GM19463 (cell line): ENCODE measurements around the gene ZNF22.

Experiments
- ATAC-seq: cut with Tn5 transposase; IDR thresholded peaks from one replicate; pipeline ENCODE4 v1.9.1; 2021; ENCODE audit warnings: mild to moderate bottlenecking, moderate library complexity; ENCODE audit not compliant: unreplicated experiment

Gene ZNF22

DNA sequence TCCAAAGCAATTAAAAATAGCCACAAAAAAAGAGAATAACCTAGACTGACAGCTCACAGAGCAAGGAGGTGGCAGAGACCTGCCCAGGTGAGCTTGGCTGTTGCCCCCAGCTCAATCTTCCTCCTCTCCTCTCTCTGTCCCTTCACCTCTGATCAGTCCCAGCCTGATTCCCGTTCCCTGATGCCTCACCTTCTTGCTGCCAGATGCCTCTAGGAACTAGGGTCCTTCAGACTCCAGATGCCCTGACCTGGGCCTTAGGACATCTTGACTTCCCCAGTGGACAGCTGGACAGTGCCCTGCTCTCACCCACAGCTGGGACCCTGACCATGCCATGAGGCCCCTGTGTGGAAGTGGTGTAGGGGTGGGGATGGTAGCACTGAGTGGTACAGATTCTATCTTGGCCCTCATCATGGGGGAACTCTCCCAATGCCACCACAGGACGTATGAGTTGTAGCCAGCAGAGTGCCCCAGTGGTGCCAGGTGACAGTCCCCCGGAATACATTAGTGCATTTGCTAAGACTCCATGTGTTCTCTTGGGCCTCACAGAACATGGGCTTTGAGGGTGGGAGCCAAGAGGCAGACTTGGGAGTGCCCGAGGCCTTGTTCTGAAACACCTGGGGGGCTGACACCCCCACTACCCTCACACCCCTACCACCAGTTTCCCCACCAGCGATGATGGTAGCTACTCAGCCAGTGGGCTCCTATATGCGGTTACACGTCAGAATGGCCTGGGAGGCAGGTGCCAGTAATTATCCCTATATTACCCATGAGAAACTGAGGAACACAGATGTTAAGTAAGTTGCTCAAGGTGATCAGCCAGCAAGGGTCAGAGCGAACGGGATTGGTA is 24.1 kb upstream of the ZNF22 start:
- no peak for ATAC-seq

DNA sequence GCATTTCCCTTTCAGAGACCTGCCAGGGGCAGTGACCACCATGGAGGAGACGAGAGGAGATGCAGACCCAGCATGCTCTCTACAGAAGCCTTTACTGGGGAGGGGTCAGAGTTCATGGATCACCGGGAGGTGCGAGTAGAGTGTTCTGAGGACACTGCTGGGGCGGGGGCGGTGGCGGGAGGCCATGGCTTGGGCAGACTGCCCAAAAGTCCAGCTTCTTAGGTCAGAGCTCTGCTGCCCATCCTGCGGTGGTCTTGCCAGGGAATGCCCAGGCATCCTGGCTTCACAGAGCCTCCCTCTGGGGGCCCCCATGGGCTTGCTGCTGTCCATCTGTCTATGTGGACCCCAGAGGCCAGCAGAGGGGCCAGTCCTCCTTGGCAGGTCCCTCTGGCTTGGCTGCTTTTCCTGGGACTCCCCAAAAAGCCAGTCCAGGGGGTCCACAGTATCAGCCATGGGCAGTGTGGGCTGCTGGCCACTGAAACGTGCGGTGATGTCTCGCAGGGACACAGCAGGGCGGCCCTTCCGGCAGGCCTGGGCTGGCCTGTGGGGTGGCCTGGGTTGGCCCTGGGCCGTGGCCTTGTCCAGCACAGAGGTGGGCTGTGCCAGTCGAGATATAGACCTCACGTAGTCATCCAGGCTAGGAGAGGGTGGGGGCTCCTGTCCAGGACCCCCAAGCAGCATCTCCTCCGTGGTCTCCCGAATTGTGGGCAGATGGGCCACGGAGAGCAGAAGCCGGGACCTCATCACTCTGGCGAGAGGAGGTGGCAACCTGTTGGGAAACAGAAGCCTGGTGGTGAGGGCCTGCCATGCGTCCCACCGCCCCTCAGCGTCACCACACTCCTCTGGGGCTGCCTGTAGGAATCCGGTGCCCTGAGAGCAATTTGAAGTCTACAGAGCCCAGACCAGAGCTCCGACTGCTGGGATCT is 23.2 kb upstream of the ZNF22 start:
- ATAC-seq = no peak

GRCh38 chr10:44978213-44978569 is 22.5 kb upstream of the ZNF22 start:
- no peak for ATAC-seq

DNA sequence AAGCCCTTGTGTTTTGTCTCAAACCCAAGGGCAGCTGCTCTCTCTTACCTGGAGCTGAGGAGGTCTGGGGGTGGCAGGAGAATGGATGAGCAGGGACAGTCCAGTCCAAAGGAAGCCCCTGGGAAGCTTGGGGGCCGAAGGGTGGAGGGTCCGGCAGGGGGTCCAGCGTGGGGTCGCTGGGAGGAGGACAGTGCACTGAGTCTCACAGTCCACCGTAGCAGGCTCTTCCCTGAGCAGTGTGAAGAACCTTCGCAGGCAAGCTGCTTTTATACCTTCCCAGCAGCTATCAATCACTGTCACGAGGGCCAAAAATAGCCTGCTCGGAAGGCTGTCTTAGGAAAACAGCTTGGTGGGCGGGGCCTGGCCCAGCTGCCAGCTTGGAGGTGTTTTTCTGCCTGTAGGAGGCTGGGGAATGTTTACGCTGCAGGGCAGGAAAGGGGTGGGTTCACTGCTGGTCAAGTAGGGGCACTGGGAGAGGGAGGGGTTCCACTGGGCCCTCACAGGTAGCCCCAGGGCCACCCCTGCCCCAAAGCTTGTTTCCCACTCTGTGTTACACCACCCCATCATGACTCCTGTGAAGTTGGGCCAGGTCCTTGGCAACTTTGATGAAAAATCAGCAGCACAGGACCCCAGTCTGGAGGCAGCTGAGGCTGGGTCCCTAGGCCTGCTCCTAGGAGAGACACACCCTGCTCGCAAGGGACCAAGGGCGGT is 22.0 kb upstream of the ZNF22 start, which contains the start of gene DEPP1:
Gene DEPP1, minus strand, starts transcription at position 240 of the 711 bp plus-strand sequence. CDS start 779 bp downstream, outside the sequence.
- ATAC-seq = no peak

DNA sequence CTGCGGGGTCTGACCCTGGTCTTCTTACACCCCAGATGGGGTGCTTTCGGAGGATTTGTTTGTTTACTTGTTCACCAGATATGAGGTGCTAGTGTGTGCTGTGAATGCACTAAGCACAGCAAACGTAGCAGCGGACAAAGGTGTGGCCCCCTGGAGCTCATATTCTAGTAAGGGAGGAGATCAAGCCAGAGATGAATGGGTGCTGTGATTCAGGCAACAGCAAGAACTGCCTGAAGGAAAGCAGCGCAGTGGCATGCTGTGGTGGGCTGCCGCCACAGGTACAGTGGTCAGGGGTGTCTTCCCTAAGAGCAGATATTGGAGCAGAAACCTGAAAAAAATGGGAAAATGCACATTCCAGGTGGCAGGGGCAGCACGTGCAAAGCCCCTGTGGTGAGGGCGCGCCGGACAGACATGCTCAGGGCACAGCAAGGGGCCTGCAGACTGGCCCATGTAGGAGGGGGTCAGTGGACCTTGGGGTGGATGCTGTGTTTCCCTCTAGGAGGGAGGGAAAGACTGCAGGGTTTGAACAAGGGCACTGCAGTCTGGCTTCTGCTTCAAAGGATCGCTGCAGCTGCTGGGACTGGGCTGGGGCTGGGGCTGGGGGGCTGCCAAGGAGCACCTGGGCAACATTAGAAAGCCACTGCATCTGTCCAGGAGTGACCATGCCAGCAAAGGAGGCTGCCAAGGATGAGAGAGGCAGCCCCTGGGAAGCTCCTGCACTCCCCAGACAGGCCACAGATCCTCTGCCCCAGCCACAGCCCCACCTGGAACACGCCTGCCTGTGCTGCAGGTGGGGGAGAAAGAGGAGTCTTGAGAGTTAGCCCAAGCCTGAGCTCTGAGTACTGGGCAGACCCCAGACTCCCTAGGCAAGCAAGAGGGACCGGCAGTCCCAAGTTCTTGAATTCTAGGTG is 21.2 kb upstream of the ZNF22 start:
- no peak for ATAC-seq

DNA sequence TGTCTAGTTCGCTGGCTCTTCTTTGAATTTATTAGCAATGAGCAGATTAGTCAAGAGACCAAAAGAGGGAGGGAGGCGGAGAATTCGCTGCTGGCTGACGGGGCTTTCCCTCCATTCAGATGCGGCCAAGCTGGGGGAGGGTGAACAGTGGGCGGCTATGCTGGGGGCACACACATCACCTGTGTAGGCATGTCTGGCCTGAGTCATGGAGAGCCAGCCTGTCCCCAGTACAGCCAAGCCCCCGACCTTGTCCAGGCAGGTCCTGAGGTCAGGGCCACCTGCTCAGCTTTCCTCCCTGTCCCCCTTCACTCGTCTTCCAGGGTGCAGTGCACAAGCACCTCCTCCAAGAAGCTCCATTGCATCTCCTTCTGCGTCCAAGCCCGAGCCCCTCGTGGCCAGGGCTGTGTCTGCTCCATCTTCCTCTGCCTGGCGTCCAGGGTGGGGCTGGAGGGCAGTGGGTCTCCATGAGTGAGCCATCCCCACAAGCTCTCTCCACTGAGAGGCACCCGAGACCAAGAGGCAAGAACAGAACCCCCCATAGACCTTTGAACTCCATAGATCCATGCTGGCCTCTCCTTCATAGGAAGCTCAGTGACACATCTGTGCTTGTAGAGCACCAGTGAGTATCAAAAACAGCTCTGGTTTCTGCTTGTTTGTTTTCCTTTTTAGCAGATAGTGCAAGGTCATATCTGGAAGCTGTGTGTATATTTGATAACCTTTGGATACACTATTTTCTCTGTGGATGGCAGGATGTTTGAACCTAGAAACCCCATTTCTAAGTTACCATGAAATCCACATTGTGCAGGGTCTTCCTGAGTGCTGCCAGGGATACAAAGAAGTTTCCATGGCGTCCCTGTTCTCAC is 20.2 kb upstream of the ZNF22 start:
- ATAC-seq = no peak

- peak; percentile 62 for ATAC-seq
Measured at GRCh38 chr10:44981172-44982113, 19.3 kb upstream of the ZNF22 start.

DNA sequence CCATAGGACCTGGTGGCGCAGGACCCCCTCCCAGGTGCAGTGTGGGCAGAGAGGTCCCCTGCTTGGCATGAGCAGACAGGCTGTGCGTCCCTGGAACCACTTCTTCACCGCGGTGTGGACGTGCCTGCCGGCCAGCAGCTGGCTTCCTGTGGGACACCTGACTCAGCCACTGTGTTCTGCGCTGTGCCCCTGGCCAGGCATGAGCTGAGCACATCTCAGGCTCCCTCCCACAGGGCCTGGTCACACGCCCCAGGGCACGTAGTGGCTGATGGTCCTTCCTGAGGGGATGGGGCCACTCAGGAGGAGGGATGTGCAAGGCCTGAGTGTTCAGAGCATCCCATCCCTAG is 18.6 kb upstream of the ZNF22 start:
- ATAC-seq = no peak

DNA sequence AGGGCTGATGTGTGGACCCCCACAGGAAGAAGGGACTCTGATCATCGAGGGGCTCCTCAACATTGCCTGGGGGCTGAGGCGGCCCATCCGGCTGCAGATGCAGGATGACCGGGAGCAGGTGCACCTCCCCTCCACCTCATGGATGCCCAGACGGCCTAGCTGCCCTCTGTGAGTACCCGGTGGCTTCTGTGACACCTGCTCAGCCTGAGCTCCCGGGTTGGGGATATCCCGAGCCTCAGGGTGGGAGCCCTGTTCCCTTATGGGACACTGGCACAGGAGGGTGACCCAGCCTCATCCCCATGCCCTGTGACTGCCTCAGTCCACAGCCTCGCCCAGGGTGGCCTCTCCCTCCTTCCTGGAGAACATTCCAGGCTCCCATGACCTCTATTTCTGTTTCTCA is 18.2 kb upstream of the ZNF22 start:
- ATAC-seq = no peak

DNA sequence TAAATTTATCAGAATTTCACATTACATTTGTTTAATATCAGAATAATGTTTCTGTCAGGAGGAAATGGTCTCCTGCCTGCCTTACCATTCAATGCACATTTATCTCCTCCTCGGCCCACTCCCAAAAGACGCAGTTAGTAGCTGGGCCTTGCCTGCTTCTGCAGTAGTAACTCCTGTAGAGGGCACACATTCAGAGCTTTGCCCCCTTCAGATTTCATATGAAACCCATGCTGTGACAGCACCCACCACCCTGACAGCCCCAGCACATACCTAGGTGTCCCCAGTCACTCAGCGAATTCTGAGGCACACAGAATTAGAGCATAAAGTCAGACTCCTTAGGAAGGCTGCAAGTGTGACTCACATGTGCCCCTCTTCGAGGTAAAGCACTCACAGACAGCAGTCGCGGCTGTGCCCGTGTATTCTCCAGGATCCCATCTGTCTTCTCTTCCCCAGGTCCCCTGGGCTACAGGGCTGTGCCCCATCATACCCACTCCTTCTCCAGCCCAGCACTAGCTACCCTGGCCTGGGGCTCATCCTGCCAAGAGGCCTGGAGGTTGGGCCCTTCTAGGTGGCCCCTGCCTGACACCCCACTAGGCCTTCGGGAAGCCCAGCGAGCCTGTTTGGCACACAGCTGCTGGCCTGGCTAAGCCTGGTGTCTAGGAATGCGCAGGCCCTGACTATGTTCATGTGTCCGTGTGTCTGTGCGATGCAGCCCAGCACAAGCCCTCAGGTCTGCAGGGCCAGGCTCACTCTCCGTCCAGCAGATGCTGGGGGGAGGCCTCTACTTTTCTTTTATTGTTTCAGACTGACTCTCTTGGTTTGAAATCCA is 17.4 kb upstream of the ZNF22 start:
- ATAC-seq = no peak

GRCh38 chr10:44983895-44984278 is 16.8 kb upstream of the ZNF22 start:
- ATAC-seq = no peak

- no peak for ATAC-seq
Measured at GRCh38 chr10:44984671-44985101, 16.0 kb upstream of the ZNF22 start.

GRCh38 chr10:44985175-44985681 is 15.5 kb upstream of the ZNF22 start:
- no peak for ATAC-seq

DNA sequence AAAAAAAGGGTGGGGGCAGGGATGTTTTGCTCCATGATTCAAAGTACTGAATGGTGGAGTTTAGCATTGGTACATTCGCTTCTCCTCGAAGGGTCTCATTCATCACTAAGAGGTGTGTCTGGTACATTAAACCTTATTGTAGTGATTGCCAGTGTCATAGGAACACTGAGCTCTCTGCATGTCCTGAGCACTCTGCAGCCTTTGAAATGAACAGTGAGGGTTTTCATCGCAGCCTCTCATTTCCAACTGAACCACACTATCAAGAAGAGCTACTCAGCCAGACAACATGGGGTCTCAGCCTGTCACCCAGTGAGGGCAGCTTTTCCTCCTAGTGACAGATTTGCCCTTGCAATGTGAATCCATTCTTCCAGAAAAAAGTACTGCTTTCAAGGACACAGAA is 14.5 kb upstream of the ZNF22 start:
- no peak for ATAC-seq

- no peak for ATAC-seq
Measured at GRCh38 chr10:44986670-44987069, 14.1 kb upstream of the ZNF22 start.

GRCh38 chr10:44988957-44989585 is 11.7 kb upstream of the ZNF22 start:
- no peak for ATAC-seq
